PC-3 (cell line): Measurements from ENCODE around the gene RMND5B.
A peak's percentile ranks its signal among the peaks of the same experiment; 100 is the strongest.

Experiments used
- EZH2phosphoT487 ChIP-seq: fragments of 300-600 bp; sonication (generic); IDR thresholded peaks from 2 replicates; pipeline ENCODE4 v1.6.1; 2018; ENCODE audit warnings: mild to moderate bottlenecking, antibody characterized with exemption, low read length, borderline replicate concordance
- TF ChIP-seq, protein P1 (sequence below): fragments of 300-600 bp; sonication (generic); conservative IDR thresholded peaks from 2 replicates; pipeline ENCODE4 v1.5.1; 2017; ENCODE audit warnings: antibody characterized with exemption, low read depth, mild to moderate bottlenecking, low read length

DNA sequence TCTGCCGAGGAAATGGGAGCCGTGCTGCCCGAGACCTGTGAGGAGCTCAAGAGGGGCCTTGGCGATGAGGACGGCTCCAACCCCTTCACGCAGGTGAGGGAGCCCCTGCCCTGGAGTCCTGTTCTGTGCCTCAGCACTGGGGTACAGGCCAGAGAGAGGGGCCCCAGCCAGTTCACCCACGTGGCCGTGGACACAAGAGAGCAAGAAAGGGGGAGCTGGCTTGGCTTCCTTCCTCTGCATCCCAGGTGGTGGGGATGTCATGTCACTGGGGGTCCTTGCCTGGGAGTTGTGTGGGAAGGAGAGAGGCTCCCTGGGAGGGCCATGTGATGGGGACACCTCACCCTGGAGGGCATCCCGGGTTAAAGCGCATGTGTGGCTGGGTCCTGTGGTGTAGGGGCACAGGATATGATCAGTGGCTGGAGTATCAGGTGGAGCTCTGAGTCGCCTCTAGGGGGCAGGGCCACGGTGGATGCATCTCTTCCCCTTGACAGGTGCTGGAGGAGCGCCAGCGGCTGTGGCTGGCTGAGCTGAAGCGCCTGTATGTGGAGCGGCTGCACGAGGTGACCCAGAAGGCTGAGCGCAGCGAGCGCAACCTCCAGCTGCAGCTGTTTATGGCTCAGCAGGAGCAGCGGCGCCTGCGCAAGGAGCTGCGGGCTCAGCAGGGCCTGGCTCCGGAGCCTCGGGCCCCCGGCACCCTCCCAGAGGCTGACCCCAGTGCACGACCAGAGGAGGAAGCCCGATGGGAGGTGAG is 10.0 kb upstream of the RMND5B start:
- no peak for TF ChIP-seq EZH2phosphoT487
- TF ChIP-seq, protein P1, sequence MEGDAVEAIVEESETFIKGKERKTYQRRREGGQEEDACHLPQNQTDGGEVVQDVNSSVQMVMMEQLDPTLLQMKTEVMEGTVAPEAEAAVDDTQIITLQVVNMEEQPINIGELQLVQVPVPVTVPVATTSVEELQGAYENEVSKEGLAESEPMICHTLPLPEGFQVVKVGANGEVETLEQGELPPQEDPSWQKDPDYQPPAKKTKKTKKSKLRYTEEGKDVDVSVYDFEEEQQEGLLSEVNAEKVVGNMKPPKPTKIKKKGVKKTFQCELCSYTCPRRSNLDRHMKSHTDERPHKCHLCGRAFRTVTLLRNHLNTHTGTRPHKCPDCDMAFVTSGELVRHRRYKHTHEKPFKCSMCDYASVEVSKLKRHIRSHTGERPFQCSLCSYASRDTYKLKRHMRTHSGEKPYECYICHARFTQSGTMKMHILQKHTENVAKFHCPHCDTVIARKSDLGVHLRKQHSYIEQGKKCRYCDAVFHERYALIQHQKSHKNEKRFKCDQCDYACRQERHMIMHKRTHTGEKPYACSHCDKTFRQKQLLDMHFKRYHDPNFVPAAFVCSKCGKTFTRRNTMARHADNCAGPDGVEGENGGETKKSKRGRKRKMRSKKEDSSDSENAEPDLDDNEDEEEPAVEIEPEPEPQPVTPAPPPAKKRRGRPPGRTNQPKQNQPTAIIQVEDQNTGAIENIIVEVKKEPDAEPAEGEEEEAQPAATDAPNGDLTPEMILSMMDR, result peak; percentile 90
